HT-29 (cell line): ENCODE results near the gene GMCL2. TPM values are rescaled to one million over a fixed set of nuclear protein-coding genes. Genes with fewer than 3 reads are reported as not detected.
"Not testable (repeated sequence)": the region's sequence is repeated elsewhere in the genome, so short reads cannot be mapped to it uniquely, and the experiment has no call there.

Experiments used
- DNase-seq: peaks from one replicate; pipeline ENCODE4 v3.0.0-alpha.2; 2015; ENCODE audit warnings: low spot score
- total RNA-seq: library from RNA; depleted of rRNA; stranded (reverse); fragments of >200 nt; shearing (Covaris generic); gene quantifications from 2 replicates; pipeline ENCODE4 v1.2.3, GENCODE V29; 2014; rRNA removed

The GMCL2 gene
- total RNA-seq, result not detected in 2 replicates

- DNase-seq, result no peak
These were observed at the start of gene GMCL2 for GRCh38 chr5:178187014-178187413. Gene GMCL2, minus strand, starts transcription at chr5:178187371. Its CDS starts 72 bp downstream, at chr5:178187299.

GRCh38 chr5:178236679-178237078 is 49.5 kb upstream of the GMCL2 start:
- DNase-seq, result no peak

- no peak for DNase-seq
These were observed 49.0 kb upstream of the GMCL2 start for GRCh38 chr5:178236126-178236525.

GRCh38 chr5:178235588-178235974 is 48.4 kb upstream of the GMCL2 start:
- DNase-seq, result no peak

GRCh38 chr5:178234750-178235587 is 47.8 kb upstream of the GMCL2 start:
- DNase-seq, result peak; percentile 77

- no peak for DNase-seq
These were observed 47.1 kb upstream of the GMCL2 start for GRCh38 chr5:178234121-178234749.

GRCh38 chr5:178232920-178233429 is 45.8 kb upstream of the GMCL2 start:
- no peak for DNase-seq

GRCh38 chr5:178232124-178232919 is 45.2 kb upstream of the GMCL2 start, which contains the start of gene PHYKPL:
Gene PHYKPL, minus strand, starts transcription at chr5:178232802. Its CDS starts 252 bp downstream, at chr5:178232550.
- DNase-seq, result peak; percentile 76

GRCh38 chr5:178231539-178232123 is 44.5 kb upstream of the GMCL2 start:
- peak; percentile 30 for DNase-seq

- DNase-seq, result peak; percentile 29
These were observed 43.8 kb upstream of the GMCL2 start for GRCh38 chr5:178230879-178231538.

- no peak for DNase-seq
These were observed 42.7 kb upstream of the GMCL2 start for GRCh38 chr5:178229861-178230260.

GRCh38 chr5:178229111-178229510 is 41.9 kb upstream of the GMCL2 start:
- not testable (repeated sequence) for DNase-seq

- DNase-seq, result no peak
These were observed 41.4 kb upstream of the GMCL2 start for GRCh38 chr5:178228609-178229008.

- DNase-seq, result no peak
These were observed 40.8 kb upstream of the GMCL2 start for GRCh38 chr5:178227929-178228328.

GRCh38 chr5:178227138-178227659 is 40.0 kb upstream of the GMCL2 start:
- DNase-seq, result no peak

- DNase-seq, result no peak
These were observed 38.0 kb upstream of the GMCL2 start for GRCh38 chr5:178225174-178225573.

- no peak for DNase-seq
These were observed 37.2 kb upstream of the GMCL2 start for GRCh38 chr5:178224403-178224802.

- DNase-seq, result no peak
These were observed 36.7 kb upstream of the GMCL2 start for GRCh38 chr5:178223828-178224335.

- DNase-seq, result no peak
These were observed 36.1 kb upstream of the GMCL2 start for GRCh38 chr5:178223196-178223773.

- DNase-seq, result no peak
These were observed 35.1 kb upstream of the GMCL2 start for GRCh38 chr5:178222292-178222691.
